UCSD-AML1 (cell line): Measurements from ENCODE around the gene LY6G5B.

ENCODE experiments used
- DNase-seq: peaks from one replicate; lab custom pipeline; 2025; ENCODE audit not compliant: unreplicated experiment; lab: John Stamatoyannopoulos, UW

LY6G5B gene

DNA sequence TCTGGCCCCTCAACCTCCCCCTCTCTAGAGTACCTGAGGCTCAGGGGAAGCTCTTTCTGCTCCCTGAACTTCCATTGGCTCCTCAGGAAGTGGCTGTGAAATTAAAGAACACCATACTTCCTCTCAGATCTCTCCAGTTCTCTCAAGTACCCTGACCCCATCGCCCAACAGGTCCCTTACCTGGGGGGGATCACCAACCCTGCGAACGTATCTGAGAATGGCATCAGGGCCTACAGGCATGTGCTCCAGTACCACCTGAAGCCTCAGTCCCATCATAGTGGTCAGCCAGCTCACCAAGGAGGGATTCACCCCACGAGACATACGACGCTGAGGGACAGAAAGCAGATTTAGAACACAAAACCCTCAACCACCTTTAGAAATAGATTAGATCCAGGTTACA, 29.2 kb upstream of the LY6G5B start:
- no peak for DNase-seq

DNA sequence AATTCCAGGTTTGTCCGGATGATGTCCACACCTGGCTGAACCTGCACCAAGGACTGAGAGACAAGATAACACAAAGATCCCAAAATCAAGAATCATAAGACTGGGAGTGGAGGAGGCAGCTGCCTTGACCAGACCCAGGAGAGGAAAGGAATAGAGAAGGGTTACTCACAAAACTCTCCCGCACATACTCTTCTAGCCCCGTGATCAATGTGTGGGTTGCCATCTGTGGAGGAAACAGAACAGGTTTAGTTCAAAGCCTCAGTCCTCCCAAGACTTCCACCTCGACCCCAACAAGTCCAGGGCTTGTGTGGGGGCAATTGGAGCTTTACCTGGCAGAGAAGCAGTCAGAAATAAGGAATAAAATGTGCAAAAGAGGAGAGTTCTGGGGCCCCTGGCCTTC, 28.4 kb upstream of the LY6G5B start:
- DNase-seq: no peak

DNA sequence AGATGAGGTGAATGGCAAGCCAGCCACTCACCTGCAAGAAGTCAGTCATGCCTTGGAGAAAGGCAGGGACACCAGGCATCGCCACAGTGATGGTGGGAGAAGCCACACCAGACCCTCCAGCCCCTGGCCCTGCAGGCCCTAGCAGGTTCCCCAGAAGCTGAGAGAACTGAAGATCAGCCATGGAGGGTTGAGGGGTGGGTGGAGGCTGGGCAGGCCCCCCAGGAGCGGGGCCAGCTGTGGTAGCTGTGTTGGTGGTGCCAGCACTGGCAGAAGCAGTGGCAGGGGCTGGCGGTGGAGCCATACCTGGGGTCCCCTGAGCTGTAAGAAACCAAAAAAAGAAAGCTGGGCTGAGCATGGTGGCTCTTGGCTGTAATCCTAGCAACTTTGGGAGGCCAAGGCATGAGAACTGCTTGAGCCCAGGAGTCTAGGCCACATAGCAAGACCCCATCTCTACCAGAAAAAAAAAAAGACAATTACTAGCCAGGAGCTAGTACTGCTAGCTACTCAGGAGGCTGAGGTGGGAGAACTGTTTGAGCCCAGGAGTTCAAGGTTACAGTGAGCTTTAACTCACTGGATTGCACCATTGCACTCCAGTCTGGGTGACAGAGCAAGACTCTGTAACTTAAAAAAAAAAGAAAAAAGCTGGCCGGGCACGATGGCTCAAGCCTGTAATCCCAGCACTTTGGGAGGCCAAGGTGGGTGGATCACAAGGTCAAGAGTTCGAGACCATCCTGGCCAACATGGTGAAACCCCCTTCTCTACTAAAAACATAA, 26.8 kb upstream of the LY6G5B start:
- no peak for DNase-seq

DNA sequence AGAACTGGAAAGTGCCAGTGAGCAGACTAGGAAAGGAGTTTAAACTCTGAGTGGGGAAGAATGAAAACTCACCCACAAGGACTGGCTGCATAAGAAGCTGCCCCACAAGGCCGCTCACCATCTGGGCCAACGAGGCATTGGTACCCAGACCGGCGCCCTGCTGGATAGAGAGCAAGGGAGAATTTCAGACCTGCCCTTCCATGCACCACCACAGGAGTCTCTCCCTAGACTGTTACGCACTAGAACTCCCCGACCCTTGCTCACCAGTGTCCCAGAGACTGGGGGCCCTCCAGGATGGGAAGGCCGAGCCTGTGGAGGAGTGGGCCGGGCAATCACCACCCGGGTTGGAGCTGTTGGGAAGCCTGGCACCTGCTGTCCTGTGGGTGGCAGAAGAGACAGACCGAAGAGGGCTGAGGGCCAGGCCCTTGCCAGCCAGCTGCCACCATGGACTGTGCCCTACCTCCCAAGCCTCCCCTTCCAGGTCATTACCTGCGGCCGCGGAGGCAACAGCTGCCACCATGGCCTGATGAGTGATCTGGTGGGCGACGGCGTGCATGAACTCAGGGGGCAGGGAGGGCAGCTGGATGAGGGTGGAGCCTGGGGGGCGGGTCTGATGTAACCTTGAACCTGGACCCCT, 25.8 kb upstream of the LY6G5B start:
- no peak for DNase-seq

DNA sequence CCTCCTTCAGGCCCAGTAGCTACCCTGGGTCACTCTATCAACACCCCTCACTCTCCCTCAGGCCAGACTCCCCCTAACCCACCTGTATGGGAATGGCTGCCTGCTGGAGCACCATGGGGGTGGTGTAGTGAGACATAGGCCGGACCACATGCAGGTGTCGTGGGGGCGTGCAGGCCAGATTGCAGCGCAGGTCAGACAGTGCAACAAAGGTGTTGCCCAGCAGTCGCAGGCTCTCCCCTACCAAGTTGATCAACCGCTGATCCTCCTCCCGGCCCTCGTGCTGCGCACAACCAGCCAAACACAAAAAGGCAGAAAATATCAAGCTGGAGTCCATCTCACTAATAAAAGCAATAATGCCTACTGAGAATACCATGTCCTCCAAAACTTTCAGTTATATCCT, 24.5 kb upstream of the LY6G5B start:
- DNase-seq: no peak

DNA sequence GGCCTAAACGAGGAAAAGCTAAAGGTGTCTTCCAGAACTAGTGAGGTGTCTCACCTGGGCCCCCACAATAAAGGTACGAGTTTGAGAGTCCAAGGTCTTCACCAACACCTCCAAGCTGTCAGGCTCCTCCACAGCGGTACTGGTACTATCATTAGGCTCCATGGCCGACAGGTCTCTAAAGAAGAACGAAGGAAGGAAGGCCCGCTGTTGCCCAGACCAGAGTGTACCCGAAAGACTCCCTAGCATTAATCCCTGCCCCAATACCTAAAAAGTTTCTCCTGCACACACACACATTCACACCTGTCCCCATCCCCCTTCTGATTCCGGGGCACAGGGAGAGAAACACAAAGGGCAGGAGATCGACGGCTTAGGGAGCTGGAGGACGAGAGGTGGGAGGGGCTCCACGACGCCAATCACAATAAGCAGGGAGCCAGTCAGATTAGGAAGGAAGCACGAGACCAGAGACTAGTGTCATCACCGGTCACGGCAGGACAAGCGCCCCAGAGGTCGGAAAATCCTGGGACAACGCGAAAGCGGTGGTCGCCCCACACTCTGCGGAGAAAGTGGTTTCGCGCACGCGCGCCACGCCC, 18.1 kb upstream of the LY6G5B start:
- no peak for DNase-seq

DNA sequence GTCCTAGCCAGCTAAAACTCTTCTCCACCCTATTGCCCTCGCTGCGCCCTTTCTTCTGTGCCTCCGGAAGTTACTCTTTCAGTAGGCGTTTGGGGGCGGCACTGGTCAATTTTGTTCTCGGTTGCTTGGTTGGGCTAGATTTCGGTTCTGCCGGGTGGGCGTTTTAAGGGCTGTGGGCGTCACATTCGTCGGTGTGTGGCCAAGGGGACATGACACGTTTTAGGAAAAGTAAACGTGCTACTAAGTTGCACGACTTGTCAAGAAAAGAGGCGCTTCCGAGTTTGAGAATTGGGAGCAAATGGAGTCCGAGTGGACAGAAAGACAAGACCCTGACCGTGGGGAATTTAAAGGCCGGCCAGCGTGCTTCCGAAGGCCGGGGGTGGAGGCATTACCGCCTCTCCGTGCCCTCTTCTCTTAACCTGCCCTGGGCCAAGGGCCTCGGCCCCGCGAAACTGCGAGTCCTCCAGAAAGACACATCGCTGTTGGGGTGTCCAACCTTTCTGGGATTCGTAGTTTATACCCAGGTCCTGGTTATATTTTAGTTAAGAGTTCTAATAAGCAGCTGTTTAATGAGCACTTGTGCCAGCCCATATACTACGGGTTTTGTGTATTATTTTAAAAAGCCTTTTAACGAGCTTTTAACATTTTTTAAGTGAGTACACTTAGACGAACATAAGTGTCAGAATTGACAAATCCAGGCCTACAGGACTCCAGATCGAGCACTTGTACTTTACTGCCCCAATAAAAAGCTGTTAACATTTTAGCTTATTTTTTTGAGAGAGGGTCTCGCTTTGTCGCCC, 16.7 kb upstream of the LY6G5B start:
- DNase-seq: no peak

DNA sequence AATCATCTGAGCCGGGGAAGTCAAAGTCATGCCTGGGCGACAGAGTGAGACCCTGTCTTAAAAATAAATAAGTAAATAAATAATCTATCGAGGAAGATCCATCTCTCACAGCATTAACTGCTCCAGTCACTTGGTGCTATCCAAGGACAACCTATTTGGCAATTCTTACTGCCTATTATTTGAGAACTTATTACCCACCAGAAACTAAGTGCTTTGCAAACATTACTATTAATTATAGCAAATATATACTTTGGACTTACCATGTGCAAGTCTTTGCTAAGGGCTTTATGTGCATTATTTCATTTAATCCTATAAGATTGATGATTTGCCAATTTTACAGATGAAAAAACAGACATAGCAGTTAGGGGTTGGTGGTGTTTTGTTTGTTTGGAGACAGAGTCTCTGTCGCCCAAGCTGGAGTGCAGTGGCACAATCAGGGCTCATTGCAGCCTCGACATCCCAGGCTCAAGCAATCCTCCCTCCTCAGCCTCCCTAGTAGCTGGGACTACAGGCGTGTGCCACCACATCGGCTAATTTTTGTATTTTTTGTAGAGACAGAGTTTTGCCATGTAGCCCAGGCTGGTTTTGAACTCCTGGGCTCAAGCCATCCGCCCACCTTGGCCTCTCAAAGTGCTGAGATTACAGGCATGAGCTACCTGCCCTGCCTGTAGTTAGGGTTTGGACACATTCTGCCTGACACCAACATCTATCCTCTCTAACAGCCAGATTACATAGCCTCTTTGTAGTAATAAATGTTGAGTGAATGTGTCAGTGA, 15.0 kb upstream of the LY6G5B start:
- no peak for DNase-seq

DNA sequence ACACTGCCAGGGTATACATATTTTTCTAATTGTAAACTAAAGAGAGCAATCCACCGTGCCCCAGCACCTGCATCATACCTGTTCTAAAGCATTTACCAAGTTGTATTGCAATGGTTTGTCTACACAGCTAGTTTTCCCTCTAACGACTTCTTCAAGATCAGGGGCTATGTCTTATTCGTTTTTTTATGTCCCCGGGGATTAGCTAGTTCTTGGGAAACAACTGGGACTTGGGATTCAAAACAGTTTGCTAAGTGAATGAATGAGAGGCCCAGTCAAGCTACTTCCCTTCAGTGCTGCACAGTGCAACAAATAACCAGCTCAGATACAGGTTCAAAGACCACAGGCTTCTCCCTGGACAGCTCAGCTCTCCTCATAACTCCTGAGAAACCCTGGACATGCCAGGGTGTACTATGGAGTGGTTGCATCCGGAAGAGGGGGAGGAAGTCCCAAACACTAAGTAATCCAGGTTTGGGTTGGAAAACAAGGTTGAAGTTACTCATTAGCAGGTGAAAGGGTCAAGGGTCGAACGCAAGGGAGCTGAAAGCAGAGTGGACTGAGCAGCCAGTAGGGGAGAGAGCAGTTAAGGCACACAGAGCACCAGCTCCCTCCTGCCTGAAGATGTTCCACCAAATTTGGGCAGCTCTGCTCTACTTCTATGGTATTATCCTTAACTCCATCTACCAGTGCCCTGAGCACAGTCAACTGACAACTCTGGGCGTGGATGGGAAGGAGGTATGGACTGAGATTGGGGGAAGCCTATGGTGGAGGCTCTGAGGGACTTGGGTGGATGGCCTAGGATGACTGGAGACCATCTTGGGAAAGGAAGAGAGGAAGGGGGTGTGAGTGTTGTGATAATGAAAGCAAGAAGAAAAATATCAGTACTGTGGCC, 14.2 kb upstream of the LY6G5B start, which contains the start of gene APOM:
TSS of gene APOM (plus strand) at position 546 of the 889 bp plus-strand sequence. CDS start at position 619, 73 bp downstream.
- no peak for DNase-seq

DNA sequence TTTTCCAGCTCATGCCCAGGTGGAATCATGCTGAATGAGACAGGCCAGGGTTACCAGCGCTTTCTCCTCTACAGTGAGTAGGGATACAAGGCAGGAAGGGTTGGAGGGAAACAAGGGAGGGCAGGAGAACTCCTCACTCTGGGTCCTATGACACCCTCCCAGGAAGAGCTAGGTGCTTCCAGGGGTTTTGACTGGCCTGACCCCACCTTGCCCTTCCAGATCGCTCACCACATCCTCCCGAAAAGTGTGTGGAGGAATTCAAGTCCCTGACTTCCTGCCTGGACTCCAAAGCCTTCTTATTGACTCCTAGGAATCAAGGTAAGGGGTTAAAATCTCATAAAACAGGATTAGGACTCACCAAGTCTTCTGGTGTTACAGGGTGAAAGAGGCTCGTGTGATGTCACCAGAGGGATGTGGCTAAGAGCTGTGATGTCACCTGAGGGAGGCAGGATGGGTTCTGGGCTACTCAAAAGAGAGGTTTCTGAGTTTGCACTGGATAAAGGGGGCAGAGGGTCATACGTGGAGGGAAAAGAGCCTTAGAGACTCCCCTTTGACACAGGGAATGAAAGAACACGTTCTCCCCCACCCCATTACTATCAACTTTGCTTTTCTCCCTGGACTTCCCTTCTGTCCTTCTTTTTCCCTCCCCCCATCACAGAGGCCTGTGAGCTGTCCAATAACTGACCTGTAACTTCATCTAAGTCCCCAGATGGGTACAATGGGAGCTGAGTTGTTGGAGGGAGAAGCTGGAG, 12.2 kb upstream of the LY6G5B start:
- DNase-seq: no peak

DNA sequence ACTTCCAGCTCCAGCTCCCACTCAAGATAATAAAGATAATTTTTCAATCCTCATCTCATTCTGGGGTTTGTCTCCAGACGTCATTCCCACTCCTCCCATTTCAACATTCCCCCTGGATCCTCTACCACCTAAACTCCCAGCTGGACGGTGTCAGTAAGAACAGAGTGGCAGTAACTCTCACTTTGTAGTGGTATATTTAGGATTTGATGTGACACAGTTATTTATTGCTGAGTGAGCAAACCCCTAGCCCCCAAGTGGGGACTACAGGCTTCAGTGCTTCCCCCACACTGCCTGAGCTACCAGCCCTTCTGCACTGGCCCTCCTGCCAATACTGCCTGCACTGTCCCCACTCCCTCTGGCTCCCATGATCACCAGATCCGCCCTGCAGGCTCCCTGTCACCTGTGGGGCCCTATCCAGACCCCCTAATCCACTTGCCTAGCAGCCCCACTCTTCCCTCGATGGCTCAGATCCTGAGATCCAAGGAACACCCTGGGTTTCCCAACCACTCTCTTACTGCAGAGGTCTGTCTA, 11.6 kb upstream of the LY6G5B start:
- DNase-seq: no peak

DNA sequence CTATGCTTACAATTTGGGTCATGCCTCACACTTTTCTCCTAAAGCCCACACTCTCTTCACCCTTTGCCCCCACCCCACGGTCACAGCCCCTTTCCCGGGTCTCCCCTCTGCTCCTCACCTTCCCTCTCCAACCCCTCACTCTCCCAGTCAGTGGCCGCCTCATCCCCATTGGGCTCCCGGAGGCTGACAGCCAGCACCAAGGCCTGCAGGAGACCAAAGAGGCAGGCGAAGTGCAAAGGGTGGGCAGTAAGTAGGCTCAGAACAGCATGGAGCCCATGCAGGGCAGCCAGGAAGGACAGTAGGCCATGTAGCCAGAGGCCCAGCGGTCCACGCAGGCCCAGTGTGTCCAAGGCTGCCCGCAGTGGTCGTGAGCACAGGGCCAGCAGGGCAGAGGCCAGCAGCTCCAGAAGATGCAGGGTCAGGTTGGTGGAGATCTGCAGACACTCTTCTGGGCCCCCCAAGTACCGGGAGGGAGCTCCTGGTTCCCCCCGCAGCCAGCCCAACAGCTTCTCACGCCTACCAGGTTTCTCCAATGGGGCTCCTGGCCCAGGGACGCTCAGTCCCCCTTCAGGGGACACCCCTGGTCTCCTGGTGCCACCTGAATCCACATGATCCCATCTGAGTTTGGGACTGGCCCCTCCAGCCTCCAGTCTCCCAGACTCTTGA, 10.7 kb upstream of the LY6G5B start:
- DNase-seq: no peak

DNA sequence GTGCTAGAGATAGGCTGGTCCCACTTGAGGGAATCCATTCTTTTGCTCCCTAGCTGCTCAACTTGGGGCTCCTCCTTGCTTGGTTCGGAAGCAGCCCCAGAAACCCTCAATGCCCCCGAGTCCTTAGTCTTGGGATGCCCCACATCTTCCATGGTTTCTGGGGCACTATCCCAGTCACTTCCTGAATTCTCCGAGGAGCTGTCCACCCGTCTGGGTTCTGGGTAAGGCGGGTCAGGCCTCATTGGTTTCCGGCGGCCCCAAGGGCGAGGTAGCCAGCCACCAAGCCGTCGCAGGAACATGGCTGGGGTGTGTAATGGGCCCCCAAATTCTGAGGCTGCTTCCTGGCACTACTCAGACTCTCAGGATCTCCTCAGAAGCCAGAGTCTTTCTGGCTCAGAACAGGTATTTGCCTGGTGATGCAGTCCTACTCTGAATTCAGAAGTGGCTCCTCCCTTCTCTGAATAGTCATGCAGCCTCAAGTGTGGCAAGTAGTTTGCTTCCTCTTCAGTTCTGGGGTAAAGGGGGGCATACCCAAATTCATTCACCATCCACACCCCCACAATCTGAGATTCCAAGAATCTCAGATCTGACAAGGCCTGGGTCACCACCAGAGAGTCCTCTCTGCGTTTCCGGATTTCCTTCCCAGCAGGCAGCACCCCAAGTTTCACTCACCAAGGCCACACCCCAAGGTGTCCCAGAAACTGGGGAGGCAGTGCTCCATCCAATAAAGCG, 10.0 kb upstream of the LY6G5B start:
- DNase-seq: no peak

DNA sequence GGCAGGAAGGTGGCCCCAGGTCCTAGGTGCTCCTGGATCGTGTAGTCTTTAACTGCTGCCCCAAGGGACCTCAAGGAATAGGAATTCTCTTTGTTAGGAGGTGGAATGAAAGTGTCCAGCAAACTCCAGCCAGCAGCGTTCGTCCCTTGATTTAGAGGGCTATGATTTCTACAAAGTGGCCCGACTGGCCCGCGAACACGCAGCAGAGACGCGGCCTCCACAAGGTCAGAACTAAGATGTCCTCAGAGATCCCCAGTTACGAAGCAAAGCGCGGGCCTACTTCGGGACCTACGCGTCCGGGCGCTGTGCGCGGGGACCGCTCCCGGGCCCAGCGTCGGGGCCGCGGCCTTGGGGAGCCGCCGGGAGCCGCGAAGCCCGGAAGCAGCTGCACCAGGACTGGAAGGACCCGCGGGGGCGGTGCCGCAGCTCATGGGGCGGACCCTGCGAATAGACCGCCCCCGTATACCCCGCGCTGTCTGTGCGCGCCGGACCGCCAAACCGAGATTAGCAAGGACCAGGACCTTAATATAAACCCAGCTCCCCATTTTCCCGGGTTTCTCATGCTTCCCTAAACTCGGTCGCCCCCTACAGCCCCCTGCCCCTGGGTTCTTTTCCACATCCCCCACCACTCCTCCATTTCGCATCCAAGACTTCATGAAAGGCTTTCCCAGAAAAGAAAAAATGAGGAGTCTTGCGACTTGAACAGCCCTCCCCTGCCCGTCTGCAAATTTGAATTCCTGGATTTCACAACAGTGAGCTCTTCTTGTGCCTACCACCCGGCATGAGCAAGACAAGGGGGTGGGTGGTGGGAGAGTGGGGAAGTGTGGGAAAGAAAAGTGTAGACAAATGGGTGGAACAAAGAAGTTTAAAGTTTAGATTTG, 9.2 kb upstream of the LY6G5B start, which contains the start of gene C6orf47:
TSS of gene C6orf47 (minus strand) at position 398 of the 881 bp plus-strand sequence. CDS start 831 bp downstream, outside the sequence.
- peak; percentile 89 for DNase-seq

DNA sequence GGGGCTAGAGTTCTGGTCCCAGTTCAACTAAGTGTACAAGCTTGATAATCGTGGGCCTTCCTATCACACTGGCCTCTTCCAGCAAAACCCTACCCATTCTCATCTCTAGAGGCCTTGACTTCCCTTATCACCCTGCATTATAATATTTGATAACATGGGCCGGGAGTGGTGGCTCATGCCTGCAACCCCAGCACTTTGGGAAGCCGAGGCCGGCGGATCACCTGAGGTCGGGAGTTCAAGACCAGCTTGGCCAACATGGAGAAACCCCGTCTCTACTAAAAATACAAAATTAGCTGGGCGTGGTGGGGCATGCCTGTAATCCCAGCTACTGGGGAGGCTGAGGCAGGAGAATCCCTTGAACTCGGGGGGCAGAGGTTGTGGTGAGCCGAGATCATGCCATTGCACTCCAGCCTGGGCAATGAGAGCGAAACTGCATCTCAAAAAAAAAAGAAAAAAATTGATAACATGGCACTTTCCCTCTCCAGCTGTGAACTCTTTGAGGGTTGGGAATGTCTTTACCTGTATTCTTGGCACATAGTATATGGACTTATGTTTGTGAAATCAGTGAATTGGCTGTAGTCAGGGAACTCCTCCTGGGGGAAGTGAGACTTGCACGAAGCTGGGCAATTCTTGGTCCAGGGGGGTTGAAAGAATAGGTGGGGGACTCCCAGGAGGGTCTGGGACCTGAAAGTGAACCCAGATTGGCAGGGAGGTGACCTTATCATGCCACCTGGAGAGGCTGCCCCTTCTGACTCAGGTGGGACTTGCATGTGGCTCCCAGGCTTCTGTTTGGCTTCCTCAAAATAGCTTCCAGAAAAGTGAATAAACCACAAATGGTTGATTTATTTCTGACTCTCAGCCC, 8.3 kb upstream of the LY6G5B start:
- no peak for DNase-seq
